Hepatocyte (in vitro differentiated cells): ENCODE data around the gene NUCB1. TPM values are rescaled to one million over a fixed set of nuclear protein-coding genes. Genes with fewer than 3 reads are reported as not detected.

Experiments used
- DNase-seq: peaks from one replicate; pipeline ENCODE4 v3.0.0-alpha.2; 2016; ENCODE audit warnings: low spot score
- H2AFZ ChIP-seq: fragments of 200-600 bp; sonication (generic); 2 replicates; pipeline ENCODE4 v1.6.0; 2016; ENCODE audit warnings: antibody characterized with exemption, mild to moderate bottlenecking
- H3K27ac ChIP-seq: fragments of 200-600 bp; sonication (generic); 2 replicates; pipeline ENCODE4 v1.5.1; 2016; ENCODE audit warnings: mild to moderate bottlenecking
- H3K27me3 ChIP-seq: fragments of 200-600 bp; sonication (generic); 2 replicates; pipeline ENCODE4 v1.6.1; 2016
- H3K36me3 ChIP-seq: fragments of 200-600 bp; sonication (generic); replicated peaks from 2 replicates; pipeline ENCODE4 v1.5.1; 2016; ENCODE audit warnings: low read depth; ENCODE audit not compliant: insufficient read depth
- H3K4me1 ChIP-seq: fragments of 200-600 bp; sonication (generic); 2 replicates; pipeline ENCODE4 v1.5.1; 2016; ENCODE audit warnings: mild to moderate bottlenecking, moderate library complexity; ENCODE audit not compliant: insufficient read depth
- H3K4me2 ChIP-seq: fragments of 200-600 bp; sonication (generic); 2 replicates; pipeline ENCODE4 v1.6.0; 2016
- H3K4me3 ChIP-seq: fragments of 200-600 bp; sonication (generic); 2 replicates; pipeline ENCODE4 v1.5.1; 2016; ENCODE audit warnings: mild to moderate bottlenecking
- H3K79me2 ChIP-seq: fragments of 200-600 bp; sonication (generic); 2 replicates; pipeline ENCODE4 v1.6.0; 2017; ENCODE audit warnings: mild to moderate bottlenecking
- H3K9me2 ChIP-seq: fragments of 200-600 bp; sonication (generic); replicated peaks from 2 replicates; pipeline ENCODE4 v1.6.0; 2017; ENCODE audit warnings: mild to moderate bottlenecking; ENCODE audit not compliant: insufficient read depth
- H3K9me3 ChIP-seq: fragments of 200-600 bp; sonication (generic); 2 replicates; pipeline ENCODE4 v1.5.1; 2016; ENCODE audit warnings: low read depth, mild to moderate bottlenecking
- H4K20me1 ChIP-seq: fragments of 200-600 bp; sonication (generic); 2 replicates; pipeline ENCODE4 v1.6.0; 2016; ENCODE audit warnings: mild to moderate bottlenecking; ENCODE audit not compliant: insufficient read depth, poor library complexity, severe bottlenecking
- EZH2 ChIP-seq: fragments of 200-600 bp; sonication (generic); IDR thresholded peaks from 2 replicates; pipeline ENCODE4 v1.6.1; 2016; ENCODE audit warnings: antibody characterized with exemption, mild to moderate bottlenecking, borderline replicate concordance
- EZH2phosphoT487 ChIP-seq: fragments of 200-600 bp; sonication (generic); IDR thresholded peaks from one replicate; pipeline ENCODE4 v1.6.1; 2018; ENCODE audit warnings: antibody characterized with exemption, mild to moderate bottlenecking, low read depth, moderate library complexity; ENCODE audit not compliant: unreplicated experiment, severe bottlenecking
- WGBS: methylation state at CpG from one replicate; pipeline ENCODE4 v1.1.6; 2016; ENCODE audit warnings: low lambda C conversion rate; ENCODE audit errors: missing lambda C conversion rate; 5-methylcytosine and 5-hydroxymethylcytosine counted together
- polyA plus RNA-seq: library from polyadenylated mRNA; unstranded; fragments of >200 nt; fragmentation: Nextera tagmentation; extraction: Ambion mirVana; gene quantifications from 2 replicates; pipeline ENCODE4 v1.2.1, GENCODE V29; 2016
- total RNA-seq: library from RNA; depleted of rRNA; stranded (reverse); fragments of >200 nt; gene quantifications from 2 replicates; pipeline ENCODE4 v1.2.3, GENCODE V29; 2014
- TF ChIP-seq, protein P1 (sequence below): fragments of 200-600 bp; sonication (generic); IDR thresholded peaks from 2 replicates; pipeline ENCODE4 v1.5.1; 2016; ENCODE audit warnings: antibody characterized with exemption, mild to moderate bottlenecking; ENCODE audit not compliant: poor library complexity

NUCB1 gene
- total and polyA plus RNA-seq, 2 experiments from 2014 or later: 283 to 339 TPM

DNA sequence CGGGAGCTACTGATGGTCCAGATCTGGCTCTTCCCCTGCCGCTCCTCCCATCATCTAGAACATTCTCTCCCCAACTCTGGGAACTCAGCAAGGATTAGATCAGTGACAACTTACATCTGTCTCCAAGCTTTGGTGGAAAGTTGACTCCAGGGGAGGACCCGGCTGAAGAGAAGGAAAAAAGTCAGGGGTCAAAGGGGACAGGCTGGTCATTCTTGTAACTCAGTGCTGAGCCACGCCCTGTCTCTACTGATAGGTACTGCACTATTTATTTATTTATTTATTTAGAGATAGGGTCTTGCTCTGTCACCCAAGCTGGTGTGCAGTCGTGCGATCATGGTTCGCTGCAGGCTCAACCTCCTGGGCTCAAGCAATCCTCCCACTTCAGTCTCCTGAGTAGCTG is 46.0 kb upstream of the NUCB1 start:
- Histone ChIP-seq H3K27me3 (no peaks in the 10 kb centered on the region), H3K9me3 (no peaks in the 10 kb centered on the region), H2AFZ (no peak overlapping the region), H3K4me3 (no peak overlapping the region), H3K36me3 (no peaks in the 10 kb centered on the region), H3K79me2 (no peaks in the 10 kb centered on the region), H3K9me2 (no peaks in the 10 kb centered on the region), H4K20me1 (no peaks in the 10 kb centered on the region), H3K4me1 (no peaks in the 10 kb centered on the region), H3K4me2 (no peak overlapping the region), H3K27ac (no peak overlapping the region)
- DNase-seq: no peak
- TF ChIP-seq EZH2 (no peak), EZH2phosphoT487 (no peak)
- TF ChIP-seq, protein P1, sequence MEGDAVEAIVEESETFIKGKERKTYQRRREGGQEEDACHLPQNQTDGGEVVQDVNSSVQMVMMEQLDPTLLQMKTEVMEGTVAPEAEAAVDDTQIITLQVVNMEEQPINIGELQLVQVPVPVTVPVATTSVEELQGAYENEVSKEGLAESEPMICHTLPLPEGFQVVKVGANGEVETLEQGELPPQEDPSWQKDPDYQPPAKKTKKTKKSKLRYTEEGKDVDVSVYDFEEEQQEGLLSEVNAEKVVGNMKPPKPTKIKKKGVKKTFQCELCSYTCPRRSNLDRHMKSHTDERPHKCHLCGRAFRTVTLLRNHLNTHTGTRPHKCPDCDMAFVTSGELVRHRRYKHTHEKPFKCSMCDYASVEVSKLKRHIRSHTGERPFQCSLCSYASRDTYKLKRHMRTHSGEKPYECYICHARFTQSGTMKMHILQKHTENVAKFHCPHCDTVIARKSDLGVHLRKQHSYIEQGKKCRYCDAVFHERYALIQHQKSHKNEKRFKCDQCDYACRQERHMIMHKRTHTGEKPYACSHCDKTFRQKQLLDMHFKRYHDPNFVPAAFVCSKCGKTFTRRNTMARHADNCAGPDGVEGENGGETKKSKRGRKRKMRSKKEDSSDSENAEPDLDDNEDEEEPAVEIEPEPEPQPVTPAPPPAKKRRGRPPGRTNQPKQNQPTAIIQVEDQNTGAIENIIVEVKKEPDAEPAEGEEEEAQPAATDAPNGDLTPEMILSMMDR: no peak
- 90% methylated on average over 7 of the region's 7 CpGs for WGBS

DNA sequence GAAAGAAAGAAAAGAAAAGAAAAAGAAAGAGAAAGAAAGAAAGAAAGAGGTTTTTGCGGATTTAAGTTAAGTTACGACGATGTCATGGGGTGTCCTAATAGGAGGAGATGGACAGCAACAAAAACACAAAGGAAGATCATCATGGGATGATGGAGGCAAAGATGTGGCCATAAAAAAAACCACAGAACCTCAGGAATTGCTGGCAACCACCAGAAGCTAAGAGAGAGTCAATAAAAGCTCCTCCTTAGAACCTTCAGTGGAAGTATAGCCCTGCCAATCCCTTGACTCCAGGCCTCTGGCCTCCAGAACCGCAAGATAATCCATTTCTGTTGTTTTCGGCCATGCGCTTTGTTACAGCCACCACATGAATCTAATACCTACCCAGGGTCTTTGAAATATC is 43.2 kb upstream of the NUCB1 start:
- H3K27ac ChIP-seq: no peak overlapping the region
- H3K9me2 ChIP-seq: no peaks in the 10 kb centered on the region
- H4K20me1 ChIP-seq: no peaks in the 10 kb centered on the region
- no peaks in the 10 kb centered on the region for H3K36me3 ChIP-seq
- no peaks in the 10 kb centered on the region for H3K4me1 ChIP-seq
- H3K4me3 ChIP-seq: no peak overlapping the region
- 85% methylated on average over 6 of the region's 6 CpGs for WGBS
- no peaks in the 10 kb centered on the region for H3K79me2 ChIP-seq
- no peaks in the 10 kb centered on the region for H3K9me3 ChIP-seq
- TF ChIP-seq EZH2phosphoT487 (no peak), EZH2 (no peak)
- TF ChIP-seq, protein P1: no peak
- no peak overlapping the region for H3K4me2 ChIP-seq
- no peak overlapping the region for H2AFZ ChIP-seq
- no peaks in the 10 kb centered on the region for H3K27me3 ChIP-seq
- DNase-seq: no peak

DNA sequence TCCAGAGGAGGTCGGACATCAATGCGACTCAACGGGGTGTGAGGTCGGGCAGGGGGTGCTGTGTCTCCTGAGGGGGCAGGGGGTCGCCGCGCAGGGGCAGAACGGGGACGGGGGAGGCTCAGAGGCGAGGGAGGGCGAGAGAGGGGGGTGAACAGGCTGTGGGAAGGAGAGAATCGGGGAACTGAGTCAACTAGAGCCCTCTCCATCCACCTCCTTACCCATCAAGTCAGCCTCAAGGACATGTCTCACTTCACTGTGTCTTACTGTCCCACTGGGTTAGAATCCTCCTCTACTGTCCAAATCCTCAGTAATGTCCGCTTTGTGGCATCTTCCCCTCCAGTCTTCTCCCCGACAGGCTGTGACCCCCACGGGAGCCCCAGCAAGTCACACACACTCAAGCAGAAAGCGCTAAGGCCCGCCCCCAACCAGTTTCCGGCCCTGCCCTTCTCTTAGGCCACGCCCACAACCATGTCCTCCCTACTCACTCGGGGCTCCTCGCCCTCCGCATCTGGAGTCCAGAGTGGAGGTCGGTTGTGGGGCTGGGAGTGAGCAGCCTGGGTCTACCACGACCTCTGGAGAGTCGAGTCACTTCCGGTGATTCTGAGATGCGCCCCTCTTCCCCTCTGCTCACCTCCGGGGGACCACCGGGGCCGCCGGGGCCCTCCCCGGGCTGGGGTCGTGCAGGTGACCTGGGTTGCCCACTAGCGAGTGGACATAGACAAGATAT is 41.0 kb upstream of the NUCB1 start:
- no peaks in the 10 kb centered on the region for H4K20me1 ChIP-seq
- no peak overlapping the region for H3K27ac ChIP-seq
- no peak overlapping the region for H3K4me3 ChIP-seq
- WGBS: 93% methylated on average over 26 of the region's 34 CpGs
- no peaks in the 10 kb centered on the region for H3K4me1 ChIP-seq
- no peak overlapping the region for H3K4me2 ChIP-seq
- no peaks in the 10 kb centered on the region for H3K79me2 ChIP-seq
- H2AFZ ChIP-seq: no peak overlapping the region
- no peak for TF ChIP-seq EZH2
- TF ChIP-seq, protein P1: no peak
- TF ChIP-seq EZH2phosphoT487: no peak
- no peaks in the 10 kb centered on the region for H3K27me3 ChIP-seq
- no peaks in the 10 kb centered on the region for H3K9me2 ChIP-seq
- DNase-seq: no peak
- H3K36me3 ChIP-seq: no peaks in the 10 kb centered on the region
- no peaks in the 10 kb centered on the region for H3K9me3 ChIP-seq
